Cardiac septum (tissue), 1 donor: Measurements from ENCODE around the gene PSTPIP1. TPM values are rescaled to one million over a fixed set of nuclear protein-coding genes. Genes with fewer than 3 reads are reported as not detected.

Experiments
- DNase-seq: peaks from one replicate; pipeline ENCODE4 v3.0.0-alpha.2; 2020; ENCODE audit warnings: low spot score
- intact Hi-C: fragments of 100-400 bp; cut with DNase I; formaldehyde crosslinking; loops from one replicate; pipeline ENCODE4 v1.14.0; 2022
- total RNA-seq: library from RNA; stranded (reverse); fragmentation: NEBNext Ultra II Directional; extraction: Animal tissue kit (Norgen Biotek cat#: 25700); gene quantifications from one replicate; pipeline ENCODE4 v1.2.1, GENCODE V29; 2021
- donor health status: DM: no; HTN: no; CAD: no.

PSTPIP1 gene
- total RNA-seq, 1 donor from 2014 or later: 2.7 TPM

- intact Hi-C loops: no loop called here
- DNase-seq: no peak
Measured at GRCh38 chr15:77058468-77058867, 63.5 kb downstream of the PSTPIP1 start.

- intact Hi-C loops: no loop called here
- DNase-seq: no peak
Measured at GRCh38 chr15:77059786-77060361, 64.9 kb downstream of the PSTPIP1 start.

- DNase-seq: no peak
- intact Hi-C loops: no loop called here
Measured at GRCh38 chr15:77060546-77060945, 65.6 kb downstream of the PSTPIP1 start.

GRCh38 chr15:77063249-77063648, 68.3 kb downstream of the PSTPIP1 start:
- intact Hi-C loops: no loop called here
- no peak for DNase-seq

GRCh38 chr15:77064063-77064462, 69.1 kb downstream of the PSTPIP1 start:
- intact Hi-C loops: no loop called here
- DNase-seq: no peak

GRCh38 chr15:77064539-77065308, 69.8 kb downstream of the PSTPIP1 start:
- intact Hi-C loops: no loop called here
- DNase-seq: no peak

- intact Hi-C loops: no loop called here
- no peak for DNase-seq
Measured at GRCh38 chr15:77066971-77067690, 72.2 kb downstream of the PSTPIP1 start.

- DNase-seq: no peak
- intact Hi-C loops: no loop called here
Measured at GRCh38 chr15:77067691-77068367, 72.9 kb downstream of the PSTPIP1 start.

GRCh38 chr15:77068633-77069032, 73.7 kb downstream of the PSTPIP1 start:
- DNase-seq: no peak
- intact Hi-C loops: no loop called here

- intact Hi-C loops: no loop called here
- no peak for DNase-seq
Measured at GRCh38 chr15:77069521-77070121, 74.7 kb downstream of the PSTPIP1 start.

- intact Hi-C loops: no loop called here
Measured at GRCh38 chr15:77070180-77070494, 75.2 kb downstream of the PSTPIP1 start.

GRCh38 chr15:77070495-77071304, 75.8 kb downstream of the PSTPIP1 start, which contains the start of gene TSPAN3:
TSS of gene TSPAN3 (minus strand) at chr15:77071109. CDS start at chr15:77070954, 155 bp downstream.
- peak; percentile 98 for DNase-seq
- intact Hi-C loops: no loop called here

More at GRCh38 chr15:77070180-77070494, 75.2 kb downstream of the PSTPIP1 start:
- DNase-seq: no peak

- intact Hi-C loops: no loop called here
- DNase-seq: no peak
Measured at GRCh38 chr15:77071305-77072223, 76.6 kb downstream of the PSTPIP1 start.

GRCh38 chr15:77074350-77074749, 79.4 kb downstream of the PSTPIP1 start:
- intact Hi-C loops: no loop called here
- no peak for DNase-seq

GRCh38 chr15:77075528-77075927, 80.6 kb downstream of the PSTPIP1 start:
- intact Hi-C loops: no loop called here
- DNase-seq: no peak

GRCh38 chr15:77076323-77076915, 81.5 kb downstream of the PSTPIP1 start:
- DNase-seq: no peak
- intact Hi-C loops: no loop called here

- DNase-seq: no peak
- intact Hi-C loops: no loop called here
Measured at GRCh38 chr15:77081971-77082370, 87.0 kb downstream of the PSTPIP1 start.
